GM12878 (cell line): ENCODE data around the gene RAMP2. TPM values are rescaled to one million over a fixed set of nuclear protein-coding genes. Genes with fewer than 3 reads are reported as not detected.

Experiments used
- ASH2L ChIP-seq: fragments of 300-600, 200-600 bp; sonication (generic); IDR thresholded peaks from 2 replicates; pipeline ENCODE4 v1.6.1; 2017; ENCODE audit warnings: low read depth, mild to moderate bottlenecking, borderline replicate concordance
- CUX1 ChIP-seq: IDR thresholded peaks from 2 replicates; pipeline ENCODE4 v1.6.1; 2012; ENCODE audit warnings: improper control_type of control experiment, low read depth, low read length; ENCODE audit not compliant: insufficient replicate concordance
- ESRRA ChIP-seq: IDR thresholded peaks from 2 replicates; pipeline ENCODE4 v1.6.1; 2012; ENCODE audit warnings: mild to moderate bottlenecking, low read length, improper control_type of control experiment
- KDM1A ChIP-seq: fragments of 200-600 bp; sonication (generic); IDR thresholded peaks from 2 replicates; pipeline ENCODE4 v1.6.1; 2016; ENCODE audit warnings: borderline replicate concordance
- NR2C1 ChIP-seq: fragments of 450-650 bp; IDR thresholded peaks from 2 replicates; pipeline ENCODE4 v1.6.1; 2017; ENCODE audit warnings: antibody characterized with exemption, mild to moderate bottlenecking, moderate library complexity
- SIN3A ChIP-seq: IDR thresholded peaks from 2 replicates; pipeline ENCODE4 v1.6.1; 2012; ENCODE audit warnings: low read depth, low read length, improper control_type of control experiment
- ZBTB33 ChIP-seq: fragments of 450-650 bp; IDR thresholded peaks from 2 replicates; pipeline ENCODE4 v1.6.1; 2017; ENCODE audit warnings: mild to moderate bottlenecking
- ZNF207 ChIP-seq: fragments of 450-650 bp; IDR thresholded peaks from 2 replicates; pipeline ENCODE4 v1.6.1; 2014; ENCODE audit warnings: antibody characterized with exemption, mild to moderate bottlenecking, borderline replicate concordance
- ZZZ3 ChIP-seq: IDR thresholded peaks from 2 replicates; pipeline ENCODE4 v1.6.1; 2011; ENCODE audit warnings: low read depth; ENCODE audit not compliant: control insufficient read depth, insufficient read length
- polyA plus RNA-seq, 11 experiments: library from polyadenylated mRNA; depleted of rRNA in 4 of 11; unstranded in 6 of 11; stranded (reverse) in 5 of 11; fragments of >200 nt; fragmentation: Nextera tagmentation in 4 of 11; fragmentation: Illumina TruSeq in 1 of 11; extraction: Ambion mirVana in 4 of 11; extraction: Trizol in 1 of 11; gene quantifications; 1 replicate in 1 of 11; 2 replicates in 10 of 11; pipeline versions ENCODE4 v1.2.1 to v1.2.3, GENCODE V29; 2011 to 2016; ENCODE audit warnings: inconsistent platforms in 2 of 11, missing spikeins in 2 of 11, low read depth in 1 of 11
- total RNA-seq, 4 experiments: library from RNA; depleted of rRNA in 3 of 4; stranded (reverse); fragments of >200 nt in 3 of 4; fragmentation: Illumina TruSeq in 1 of 4; extraction: Trizol in 1 of 4; gene quantifications; 2 replicates each; pipeline versions ENCODE4 v1.2.1 to v1.2.3, GENCODE V29; 2013 to 2021

RAMP2 gene
- total and polyA plus RNA-seq, 10 of the 15 experiments (the other 5 are each of a cell fraction or from before 2014, with no cell fraction given), result 0.14 to 0.32 (median 0.21) TPM; not detected in 4

- no peak for TF ChIP-seq CUX1
- TF ChIP-seq ZZZ3, result no peak
- no peak for TF ChIP-seq ESRRA
- no peak for TF ChIP-seq ZBTB33
- TF ChIP-seq KDM1A, result no peak
- no peak for TF ChIP-seq ZNF207
- TF ChIP-seq ASH2L, result no peak
- no peak for TF ChIP-seq NR2C1
- TF ChIP-seq SIN3A, result no peak
Observed at GRCh38 chr17:42780851-42781638, 20.0 kb downstream of the RAMP2 start (continued).
